Measurements from ENCODE around the gene SPSB1.

- TF ChIP-seq REST (IDR thresholded peaks at IDR 0.05; ENCODE audit: low read depth) (no peak), EP300 (IDR thresholded peaks at IDR 0.05; ENCODE audit: borderline replicate concordance) (no peak), TCF12 (IDR thresholded peaks at IDR 0.05; ENCODE audit: low read depth) (no peak), CREB1 (IDR thresholded peaks at IDR 0.05; ENCODE audit: low read depth) (no peak), CEBPB (IDR thresholded peaks at IDR 0.05) (no peak), NFIC (IDR thresholded peaks at IDR 0.05) (no peak), EGR1 (IDR thresholded peaks at IDR 0.05) (no peak), YY1 (IDR thresholded peaks at IDR 0.05; ENCODE audit: low read depth) (no peak), TAF1 (IDR thresholded peaks at IDR 0.05; ENCODE audit: low read depth) (no peak), ZBTB7A (IDR thresholded peaks at IDR 0.05; ENCODE audit: low read depth) (no peak)
Measured at GRCh38 chr1:9345922-9346321, 53.2 kb downstream of the SPSB1 start.
